ENCODE results near the gene ULK4. TPM values are rescaled to one million over a fixed set of nuclear protein-coding genes. Genes with fewer than 3 reads are reported as not detected.

ULK4 gene
- total RNA-seq, 1 experiment from 2014 or later, result 6.3 TPM

GRCh38 chr3:41522612-41523011 is 439.3 kb downstream of the ULK4 start:
- RAD21 ChIA-PET (ENCODE audit: low non-redundant PET in 1 of 2, low total read pairs in 2 of 2, uncharacterized antibody in 2 of 2, unreplicated experiment in 2 of 2), result no interaction called here
- intact Hi-C loops (cut with micrococcal nuclease), result no loop called here

More at GRCh38 chr3:41522612-41523011, 439.3 kb downstream of the ULK4 start:
- H3K4me2 ChIP-seq (ENCODE audit: low read length), result no peak overlapping the region
- POLR2A ChIA-PET, result no interaction called here
- no peak overlapping the region for H3K4me3 ChIP-seq (replicated peaks in 1 of 2; ENCODE audit: low read depth in 1 of 2, low read length in 2 of 2)
- no peak overlapping the region for H2AFZ ChIP-seq (ENCODE audit: low read depth, low read length, poor library complexity, severe bottlenecking)
- no peaks in the 10 kb centered on the region for H3K9me2 ChIP-seq (ENCODE audit: insufficient read depth)
- no peaks in the 10 kb centered on the region for H3K27me3 ChIP-seq (ENCODE audit: insufficient read depth, low read length)
- TF ChIP-seq FOSL1 (IDR thresholded peaks at IDR 0.05; ENCODE audit: low read depth) (no peak), POLR2A (IDR thresholded peaks at IDR 0.05; ENCODE audit: borderline replicate concordance, extremely low read depth, insufficient read depth, insufficient read length) (no peak), ZFX (IDR thresholded peaks at IDR 0.05) (no peak), SIN3A (IDR thresholded peaks at IDR 0.05; ENCODE audit: low read depth) (no peak), EZH2phosphoT487 (IDR thresholded peaks at IDR 0.05; ENCODE audit: borderline replicate concordance) (no peak), MAX (IDR thresholded peaks at IDR 0.05) (no peak), YY1 (IDR thresholded peaks at IDR 0.05; ENCODE audit: extremely low read depth, insufficient replicate concordance, low read depth, low read length) (no peak), JUND (IDR thresholded peaks at IDR 0.05) (no peak), ZNF274 (IDR thresholded peaks at IDR 0.05; ENCODE audit: low read depth, low read length) (no peak), ELF1 (IDR thresholded peaks at IDR 0.05; ENCODE audit: borderline replicate concordance, low read depth) (no peak), EZH2 (IDR thresholded peaks at IDR 0.05) (no peak), RAD21 (IDR thresholded peaks at IDR 0.05; ENCODE audit: low read depth) (no peak), TCF7L2 (IDR thresholded peaks at IDR 0.05; ENCODE audit: borderline replicate concordance, extremely low read depth, insufficient read depth, insufficient read length) (no peak), CEBPB (IDR thresholded peaks at IDR 0.05; ENCODE audit: low read depth) (no peak), EGR1 (IDR thresholded peaks at IDR 0.05; ENCODE audit: low read depth) (no peak)
- TF ChIP-seq, protein P1, sequence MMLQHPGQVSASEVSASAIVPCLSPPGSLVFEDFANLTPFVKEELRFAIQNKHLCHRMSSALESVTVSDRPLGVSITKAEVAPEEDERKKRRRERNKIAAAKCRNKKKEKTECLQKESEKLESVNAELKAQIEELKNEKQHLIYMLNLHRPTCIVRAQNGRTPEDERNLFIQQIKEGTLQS (IDR thresholded peaks at IDR 0.05), result no peak
- TF ChIP-seq, protein P2, sequence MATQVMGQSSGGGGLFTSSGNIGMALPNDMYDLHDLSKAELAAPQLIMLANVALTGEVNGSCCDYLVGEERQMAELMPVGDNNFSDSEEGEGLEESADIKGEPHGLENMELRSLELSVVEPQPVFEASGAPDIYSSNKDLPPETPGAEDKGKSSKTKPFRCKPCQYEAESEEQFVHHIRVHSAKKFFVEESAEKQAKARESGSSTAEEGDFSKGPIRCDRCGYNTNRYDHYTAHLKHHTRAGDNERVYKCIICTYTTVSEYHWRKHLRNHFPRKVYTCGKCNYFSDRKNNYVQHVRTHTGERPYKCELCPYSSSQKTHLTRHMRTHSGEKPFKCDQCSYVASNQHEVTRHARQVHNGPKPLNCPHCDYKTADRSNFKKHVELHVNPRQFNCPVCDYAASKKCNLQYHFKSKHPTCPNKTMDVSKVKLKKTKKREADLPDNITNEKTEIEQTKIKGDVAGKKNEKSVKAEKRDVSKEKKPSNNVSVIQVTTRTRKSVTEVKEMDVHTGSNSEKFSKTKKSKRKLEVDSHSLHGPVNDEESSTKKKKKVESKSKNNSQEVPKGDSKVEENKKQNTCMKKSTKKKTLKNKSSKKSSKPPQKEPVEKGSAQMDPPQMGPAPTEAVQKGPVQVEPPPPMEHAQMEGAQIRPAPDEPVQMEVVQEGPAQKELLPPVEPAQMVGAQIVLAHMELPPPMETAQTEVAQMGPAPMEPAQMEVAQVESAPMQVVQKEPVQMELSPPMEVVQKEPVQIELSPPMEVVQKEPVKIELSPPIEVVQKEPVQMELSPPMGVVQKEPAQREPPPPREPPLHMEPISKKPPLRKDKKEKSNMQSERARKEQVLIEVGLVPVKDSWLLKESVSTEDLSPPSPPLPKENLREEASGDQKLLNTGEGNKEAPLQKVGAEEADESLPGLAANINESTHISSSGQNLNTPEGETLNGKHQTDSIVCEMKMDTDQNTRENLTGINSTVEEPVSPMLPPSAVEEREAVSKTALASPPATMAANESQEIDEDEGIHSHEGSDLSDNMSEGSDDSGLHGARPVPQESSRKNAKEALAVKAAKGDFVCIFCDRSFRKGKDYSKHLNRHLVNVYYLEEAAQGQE (IDR thresholded peaks at IDR 0.05; ENCODE audit: low read depth), result no peak
- TF ChIP-seq, protein P3, sequence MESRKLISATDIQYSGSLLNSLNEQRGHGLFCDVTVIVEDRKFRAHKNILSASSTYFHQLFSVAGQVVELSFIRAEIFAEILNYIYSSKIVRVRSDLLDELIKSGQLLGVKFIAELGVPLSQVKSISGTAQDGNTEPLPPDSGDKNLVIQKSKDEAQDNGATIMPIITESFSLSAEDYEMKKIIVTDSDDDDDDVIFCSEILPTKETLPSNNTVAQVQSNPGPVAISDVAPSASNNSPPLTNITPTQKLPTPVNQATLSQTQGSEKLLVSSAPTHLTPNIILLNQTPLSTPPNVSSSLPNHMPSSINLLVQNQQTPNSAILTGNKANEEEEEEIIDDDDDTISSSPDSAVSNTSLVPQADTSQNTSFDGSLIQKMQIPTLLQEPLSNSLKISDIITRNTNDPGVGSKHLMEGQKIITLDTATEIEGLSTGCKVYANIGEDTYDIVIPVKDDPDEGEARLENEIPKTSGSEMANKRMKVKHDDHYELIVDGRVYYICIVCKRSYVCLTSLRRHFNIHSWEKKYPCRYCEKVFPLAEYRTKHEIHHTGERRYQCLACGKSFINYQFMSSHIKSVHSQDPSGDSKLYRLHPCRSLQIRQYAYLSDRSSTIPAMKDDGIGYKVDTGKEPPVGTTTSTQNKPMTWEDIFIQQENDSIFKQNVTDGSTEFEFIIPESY (IDR thresholded peaks at IDR 0.05; ENCODE audit: extremely low read depth, insufficient replicate concordance, low read length), result no peak
- CTCF ChIA-PET, result no interaction called here
- H3K36me3 ChIP-seq (ENCODE audit: control insufficient read depth in 1 of 2, insufficient read depth in 2 of 2, low read length in 2 of 2), result no peaks in the 10 kb centered on the region
- DNase-seq (ENCODE audit: low read depth, low spot score) (no peak), ATAC-seq (no peak)
- H3K9ac ChIP-seq (ENCODE audit: low read length), result no peak overlapping the region
- H3K4me1 ChIP-seq (ENCODE audit: control insufficient read depth in 1 of 2, insufficient read depth in 2 of 2, low read length in 2 of 2), result no peaks in the 10 kb centered on the region
- no peak overlapping the region for H3K27ac ChIP-seq (ENCODE audit: low read depth, low read length)
- H3K79me2 ChIP-seq (ENCODE audit: insufficient read depth, low read length), result no peaks in the 10 kb centered on the region
- H4K20me1 ChIP-seq (ENCODE audit: insufficient read depth), result no peaks in the 10 kb centered on the region
- BruUV-seq (replicated peaks), result no TSS peak
- no peaks in the 10 kb centered on the region for H3K9me3 ChIP-seq (ENCODE audit: control insufficient read depth in 1 of 2, insufficient read depth in 1 of 2, low read depth in 1 of 2, low read length in 2 of 2)
